Rectal smooth muscle tissue (tissue), 1 donor: Measurements from ENCODE around the gene SH3GL1.
A peak's percentile ranks its signal among the peaks of the same experiment; 100 is the strongest.
"Not testable (repeated sequence)": the region's sequence is repeated elsewhere in the genome, so short reads cannot be mapped to it uniquely, and the experiment has no call there.

ENCODE experiments used
- H3K27ac ChIP-seq: one replicate; pipeline ENCODE4 v1.7.0; 2013; ENCODE audit warnings: low read depth, low read length, inconsistent platforms
- H3K27me3 ChIP-seq: one replicate; pipeline ENCODE4 v1.7.0; 2013; ENCODE audit warnings: low read length; ENCODE audit not compliant: control insufficient read depth, insufficient read depth
- H3K36me3 ChIP-seq: one replicate; pipeline ENCODE4 v1.7.0; 2013; ENCODE audit warnings: low read length; ENCODE audit not compliant: control insufficient read depth, insufficient read depth
- H3K4me1 ChIP-seq: one replicate; pipeline ENCODE4 v1.7.0; 2013; ENCODE audit warnings: low read length; ENCODE audit not compliant: control insufficient read depth, insufficient read depth
- H3K4me3 ChIP-seq: one replicate; pipeline ENCODE4 v1.7.0; 2013; ENCODE audit warnings: low read length
- H3K9ac ChIP-seq: one replicate; pipeline ENCODE4 v1.7.0; 2013; ENCODE audit warnings: low read length

The SH3GL1 gene

GRCh38 chr19:4360081-4360569 is 40.2 kb downstream of the SH3GL1 start:
- peak overlapping the region; percentile 3 for H3K27ac ChIP-seq
- H3K36me3 ChIP-seq = peaks cover 14% of the 10 kb centered on the region
- no peak overlapping the region for H3K9ac ChIP-seq
- H3K4me1 ChIP-seq = no peaks in the 10 kb centered on the region
- H3K27me3 ChIP-seq = no peaks in the 10 kb centered on the region
- H3K4me3 ChIP-seq = no peak overlapping the region

- H3K27me3 ChIP-seq = no peaks in the 10 kb centered on the region
- H3K27ac ChIP-seq = no peak overlapping the region
- no peak overlapping the region for H3K9ac ChIP-seq
- H3K36me3 ChIP-seq = peaks cover 14% of the 10 kb centered on the region
- no peaks in the 10 kb centered on the region for H3K4me1 ChIP-seq
- H3K4me3 ChIP-seq = no peak overlapping the region
Measured at GRCh38 chr19:4359627-4360000, 40.7 kb downstream of the SH3GL1 start.

GRCh38 chr19:4358709-4359626 is 41.4 kb downstream of the SH3GL1 start:
- no peak overlapping the region for H3K4me3 ChIP-seq
- H3K4me1 ChIP-seq = no peaks in the 10 kb centered on the region
- no peaks in the 10 kb centered on the region for H3K27me3 ChIP-seq
- H3K9ac ChIP-seq = no peak overlapping the region
- H3K36me3 ChIP-seq = peaks cover 14% of the 10 kb centered on the region
- H3K27ac ChIP-seq = no peak overlapping the region

- no peaks in the 10 kb centered on the region for H3K27me3 ChIP-seq
- H3K27ac ChIP-seq = no peak overlapping the region
- H3K4me3 ChIP-seq = no peak overlapping the region
- H3K9ac ChIP-seq = no peak overlapping the region
- H3K4me1 ChIP-seq = no peaks in the 10 kb centered on the region
- peaks cover 9% of the 10 kb centered on the region for H3K36me3 ChIP-seq
Measured at GRCh38 chr19:4357921-4358326, 42.4 kb downstream of the SH3GL1 start.

GRCh38 chr19:4357095-4357797 is 43.1 kb downstream of the SH3GL1 start:
- no peak overlapping the region for H3K9ac ChIP-seq
- H3K4me3 ChIP-seq = no peak overlapping the region
- no peaks in the 10 kb centered on the region for H3K27me3 ChIP-seq
- H3K36me3 ChIP-seq = peaks cover 9% of the 10 kb centered on the region
- H3K4me1 ChIP-seq = no peaks in the 10 kb centered on the region
- H3K27ac ChIP-seq = no peak overlapping the region

- Histone ChIP-seq H3K4me3 (no peak overlapping the region), H3K27me3 (no peaks in the 10 kb centered on the region), H3K27ac (no peak overlapping the region), H3K9ac (no peak overlapping the region), H3K4me1 (no peaks in the 10 kb centered on the region), H3K36me3 (peaks cover 4% of the 10 kb centered on the region)
Measured at GRCh38 chr19:4354897-4355296, 45.5 kb downstream of the SH3GL1 start.

GRCh38 chr19:4354282-4354681 is 46.1 kb downstream of the SH3GL1 start:
- no peak overlapping the region for H3K4me3 ChIP-seq
- no peaks in the 10 kb centered on the region for H3K4me1 ChIP-seq
- no peak overlapping the region for H3K9ac ChIP-seq
- peaks cover 4% of the 10 kb centered on the region for H3K36me3 ChIP-seq
- no peaks in the 10 kb centered on the region for H3K27me3 ChIP-seq
- H3K27ac ChIP-seq = no peak overlapping the region

GRCh38 chr19:4352701-4353121 is 47.6 kb downstream of the SH3GL1 start:
- Histone ChIP-seq H3K9ac (no peak overlapping the region), H3K27me3 (no peaks in the 10 kb centered on the region), H3K36me3 (peaks cover 2% of the 10 kb centered on the region), H3K27ac (no peak overlapping the region), H3K4me3 (no peak overlapping the region), H3K4me1 (no peaks in the 10 kb centered on the region)

GRCh38 chr19:4350726-4351125 is 49.6 kb downstream of the SH3GL1 start:
- no peaks in the 10 kb centered on the region for H3K4me1 ChIP-seq
- H3K27ac ChIP-seq = no peak overlapping the region
- no peak overlapping the region for H3K9ac ChIP-seq
- H3K4me3 ChIP-seq = no peak overlapping the region
- H3K36me3 ChIP-seq = peaks cover 2% of the 10 kb centered on the region
- no peaks in the 10 kb centered on the region for H3K27me3 ChIP-seq

GRCh38 chr19:4350111-4350510 is 50.2 kb downstream of the SH3GL1 start:
- Histone ChIP-seq H3K27me3 (no peaks in the 10 kb centered on the region), H3K9ac (no peak overlapping the region), H3K4me3 (no peak overlapping the region), H3K27ac (no peak overlapping the region), H3K36me3 (peaks cover 2% of the 10 kb centered on the region), H3K4me1 (no peaks in the 10 kb centered on the region)

GRCh38 chr19:4349225-4349624 is 51.1 kb downstream of the SH3GL1 start:
- H3K36me3 ChIP-seq, H3K27me3 ChIP-seq, H3K4me3 ChIP-seq, H3K4me1 ChIP-seq, H3K27ac ChIP-seq, H3K9ac ChIP-seq: not testable (repeated sequence)

GRCh38 chr19:4347521-4347920 is 52.8 kb downstream of the SH3GL1 start:
- Histone ChIP-seq H3K9ac (no peak overlapping the region), H3K36me3 (peaks cover 2% of the 10 kb centered on the region), H3K27ac (no peak overlapping the region), H3K4me1 (no peaks in the 10 kb centered on the region), H3K27me3 (no peaks in the 10 kb centered on the region), H3K4me3 (no peak overlapping the region)
